PC-9 (cell line): ENCODE data around the gene PATL2.

ENCODE experiments used
- CTCF ChIP-seq: fragments of 200-600 bp; sonication (generic); conservative IDR thresholded peaks from 2 replicates; pipeline ENCODE4 v1.6.1; 2017; ENCODE audit warnings: mixed run types, antibody characterized with exemption, mild to moderate bottlenecking, moderate library complexity
- EZH2 ChIP-seq: fragments of 200-600 bp; sonication (generic); IDR thresholded peaks from 2 replicates; pipeline ENCODE4 v1.8.0; 2017; ENCODE audit warnings: antibody characterized with exemption, low read depth

- TF ChIP-seq CTCF: no peak
- no peak for TF ChIP-seq EZH2
Measured at GRCh38 chr15:44705986-44706385, 5.1 kb downstream of the PATL2 start.
